ENCODE data around the gene WASHC1. TPM values are rescaled to one million over a fixed set of nuclear protein-coding genes. Genes with fewer than 3 reads are reported as not detected.
A peak's percentile ranks its signal among the peaks of the same experiment; 100 is the strongest.
"Not testable (repeated sequence)": the region's sequence is repeated elsewhere in the genome, so short reads cannot be mapped to it uniquely, and the experiment has no call there.

The WASHC1 gene
- total RNA-seq, 1 donor from 2014 or later, result 5.7 TPM

- H3K36me3 ChIP-seq (ENCODE audit: control insufficient read depth in 3 of 3, insufficient read depth in 3 of 3, low read length in 3 of 3); H3K9me3 ChIP-seq (ENCODE audit: control insufficient read depth in 3 of 3, low read length in 3 of 3); H3K27ac ChIP-seq (ENCODE audit: low read depth, low read length); H3K4me3 ChIP-seq (ENCODE audit: low read length in 3 of 3); H3K27me3 ChIP-seq (ENCODE audit: control insufficient read depth in 3 of 3, insufficient read depth in 3 of 3, low read length in 3 of 3); H3K4me1 ChIP-seq (ENCODE audit: control insufficient read depth in 3 of 3, insufficient read depth in 3 of 3, low read length in 3 of 3); H3K9ac ChIP-seq (ENCODE audit: low read depth in 1 of 3, low read length in 3 of 3): not testable (repeated sequence)
Observed at GRCh38 chr9:46164-46563, 16.9 kb upstream of the WASHC1 start.

- H3K4me3 ChIP-seq (ENCODE audit: low read length in 3 of 3); H3K27ac ChIP-seq (ENCODE audit: low read depth, low read length); H3K4me1 ChIP-seq (ENCODE audit: control insufficient read depth in 3 of 3, insufficient read depth in 3 of 3, low read length in 3 of 3); H3K36me3 ChIP-seq (ENCODE audit: control insufficient read depth in 3 of 3, insufficient read depth in 3 of 3, low read length in 3 of 3); H3K9ac ChIP-seq (ENCODE audit: low read depth in 1 of 3, low read length in 3 of 3); H3K9me3 ChIP-seq (ENCODE audit: control insufficient read depth in 3 of 3, low read length in 3 of 3); H3K27me3 ChIP-seq (ENCODE audit: control insufficient read depth in 3 of 3, insufficient read depth in 3 of 3, low read length in 3 of 3): not testable (repeated sequence)
Observed at GRCh38 chr9:45180-45878, 16.1 kb upstream of the WASHC1 start.

GRCh38 chr9:44416-44815 lies 15.2 kb upstream of the WASHC1 start:
- H3K9ac ChIP-seq (ENCODE audit: low read depth in 1 of 3, low read length in 3 of 3); H3K27ac ChIP-seq (ENCODE audit: low read depth, low read length); H3K27me3 ChIP-seq (ENCODE audit: control insufficient read depth in 3 of 3, insufficient read depth in 3 of 3, low read length in 3 of 3); H3K4me1 ChIP-seq (ENCODE audit: control insufficient read depth in 3 of 3, insufficient read depth in 3 of 3, low read length in 3 of 3); H3K4me3 ChIP-seq (ENCODE audit: low read length in 3 of 3); H3K9me3 ChIP-seq (ENCODE audit: control insufficient read depth in 3 of 3, low read length in 3 of 3); H3K36me3 ChIP-seq (ENCODE audit: control insufficient read depth in 3 of 3, insufficient read depth in 3 of 3, low read length in 3 of 3): not testable (repeated sequence)

DNA sequence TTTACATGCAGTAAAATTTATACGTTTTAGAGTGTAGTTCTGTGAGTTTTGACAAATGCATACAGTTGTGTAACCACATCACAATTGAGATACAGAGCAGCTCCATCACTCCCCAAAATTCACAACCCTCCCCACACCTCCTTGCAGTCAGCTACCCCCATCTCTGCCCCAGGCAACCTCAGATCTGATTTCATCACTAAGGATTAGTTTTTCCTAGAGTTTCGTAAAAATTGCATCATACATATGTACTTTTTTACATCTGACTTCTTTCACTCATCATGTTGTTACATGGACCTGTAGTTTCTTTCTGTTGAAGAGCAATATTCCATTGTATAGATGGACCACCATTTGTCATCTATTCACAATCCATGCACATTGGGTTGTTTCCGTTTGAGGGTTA lies 14.4 kb upstream of the WASHC1 start:
- H3K4me3 ChIP-seq (ENCODE audit: low read length in 3 of 3), result not testable (repeated sequence)

DNA sequence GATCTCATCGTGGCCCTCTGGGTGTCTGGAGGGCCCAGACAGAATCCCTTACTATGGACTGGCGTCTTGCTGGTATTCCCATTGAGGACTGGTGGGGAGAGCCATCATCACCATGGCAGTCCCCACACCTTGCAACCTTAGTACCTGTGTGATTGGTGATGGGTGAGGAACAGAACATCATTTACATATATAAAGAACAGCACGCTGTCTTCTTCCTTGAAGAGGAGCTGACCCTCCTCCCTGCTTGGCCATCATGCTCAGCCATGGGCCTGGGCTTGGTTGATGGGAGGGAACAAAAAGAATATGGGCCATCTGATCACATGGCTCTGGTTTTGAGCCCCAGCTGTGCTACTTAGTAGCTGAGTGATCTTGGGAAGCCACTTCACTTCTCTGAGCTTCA lies 13.9 kb upstream of the WASHC1 start:
- not testable (repeated sequence) for H3K27ac ChIP-seq (ENCODE audit: low read depth, low read length)

More for the DNA sequence above, 14.4 kb upstream of the WASHC1 start:
- H3K27me3 ChIP-seq (ENCODE audit: control insufficient read depth in 3 of 3, insufficient read depth in 3 of 3, low read length in 3 of 3); H3K27ac ChIP-seq (ENCODE audit: low read depth, low read length); H3K9me3 ChIP-seq (ENCODE audit: control insufficient read depth in 3 of 3, low read length in 3 of 3); H3K9ac ChIP-seq (ENCODE audit: low read depth in 1 of 3, low read length in 3 of 3); H3K36me3 ChIP-seq (ENCODE audit: control insufficient read depth in 3 of 3, insufficient read depth in 3 of 3, low read length in 3 of 3); H3K4me1 ChIP-seq (ENCODE audit: control insufficient read depth in 3 of 3, insufficient read depth in 3 of 3, low read length in 3 of 3): not testable (repeated sequence)

DNA sequence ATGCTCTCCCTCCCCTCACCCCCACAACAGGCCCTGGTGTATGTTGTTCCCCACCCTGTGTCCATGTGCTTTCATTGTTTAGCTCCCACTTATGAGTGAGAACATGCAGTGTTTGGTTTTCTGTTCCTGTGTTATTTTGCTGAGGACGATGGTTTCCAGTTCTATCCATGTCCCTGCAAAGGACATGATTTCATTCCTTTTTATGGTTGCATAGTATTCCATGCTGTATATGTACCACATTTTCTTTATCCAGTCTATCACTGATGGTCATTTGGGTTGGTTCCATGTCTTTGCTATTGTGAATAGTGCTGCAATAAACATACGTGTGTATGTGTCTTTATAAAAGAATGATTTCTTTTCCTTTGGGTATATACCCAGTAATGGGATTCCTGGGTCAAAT lies 12.6 kb upstream of the WASHC1 start:
- H3K4me3 ChIP-seq (ENCODE audit: low read length in 3 of 3); H3K9ac ChIP-seq (ENCODE audit: low read depth in 1 of 3, low read length in 3 of 3); H3K4me1 ChIP-seq (ENCODE audit: control insufficient read depth in 3 of 3, insufficient read depth in 3 of 3, low read length in 3 of 3); H3K9me3 ChIP-seq (ENCODE audit: control insufficient read depth in 3 of 3, low read length in 3 of 3); H3K27ac ChIP-seq (ENCODE audit: low read depth, low read length); H3K27me3 ChIP-seq (ENCODE audit: control insufficient read depth in 3 of 3, insufficient read depth in 3 of 3, low read length in 3 of 3); H3K36me3 ChIP-seq (ENCODE audit: control insufficient read depth in 3 of 3, insufficient read depth in 3 of 3, low read length in 3 of 3): not testable (repeated sequence)

More for the DNA sequence above, 13.9 kb upstream of the WASHC1 start:
- not testable (repeated sequence) for H3K9ac ChIP-seq (ENCODE audit: low read depth in 1 of 3, low read length in 3 of 3); H3K27me3 ChIP-seq (ENCODE audit: control insufficient read depth in 3 of 3, insufficient read depth in 3 of 3, low read length in 3 of 3); H3K36me3 ChIP-seq (ENCODE audit: control insufficient read depth in 3 of 3, insufficient read depth in 3 of 3, low read length in 3 of 3); H3K4me3 ChIP-seq (ENCODE audit: low read length in 3 of 3); H3K9me3 ChIP-seq (ENCODE audit: control insufficient read depth in 3 of 3, low read length in 3 of 3); H3K4me1 ChIP-seq (ENCODE audit: control insufficient read depth in 3 of 3, insufficient read depth in 3 of 3, low read length in 3 of 3)

GRCh38 chr9:41261-41676 lies 12.0 kb upstream of the WASHC1 start:
- H3K27ac ChIP-seq (ENCODE audit: low read depth, low read length); H3K9me3 ChIP-seq (ENCODE audit: control insufficient read depth in 3 of 3, low read length in 3 of 3); H3K4me1 ChIP-seq (ENCODE audit: control insufficient read depth in 3 of 3, insufficient read depth in 3 of 3, low read length in 3 of 3); H3K36me3 ChIP-seq (ENCODE audit: control insufficient read depth in 3 of 3, insufficient read depth in 3 of 3, low read length in 3 of 3); H3K27me3 ChIP-seq (ENCODE audit: control insufficient read depth in 3 of 3, insufficient read depth in 3 of 3, low read length in 3 of 3); H3K9ac ChIP-seq (ENCODE audit: low read depth in 1 of 3, low read length in 3 of 3); H3K4me3 ChIP-seq (ENCODE audit: low read length in 3 of 3): not testable (repeated sequence)

DNA sequence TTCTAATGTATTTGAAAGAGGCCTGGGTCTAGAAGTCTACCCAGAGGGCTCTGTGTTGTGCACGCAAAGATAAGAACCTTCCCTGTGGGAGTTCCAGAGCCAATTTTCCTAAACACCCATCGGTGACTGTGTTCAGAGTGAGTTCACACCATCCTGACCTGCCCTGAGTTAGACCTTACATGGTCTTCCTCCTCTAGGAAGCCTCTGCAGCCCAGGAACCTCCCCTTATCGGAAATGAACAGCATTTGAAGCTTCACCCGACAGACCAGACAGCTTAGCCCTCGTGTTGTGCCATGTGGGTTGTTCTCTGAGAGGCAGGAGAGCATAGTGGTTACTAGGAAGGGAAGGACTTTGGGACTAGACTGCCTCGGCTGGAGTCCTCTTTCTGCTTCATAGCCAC lies 3.1 kb upstream of the WASHC1 start:
- H3K9ac ChIP-seq (ENCODE audit: low read depth in 1 of 3, low read length in 3 of 3); H3K27me3 ChIP-seq (ENCODE audit: control insufficient read depth in 3 of 3, insufficient read depth in 3 of 3, low read length in 3 of 3); H3K27ac ChIP-seq (ENCODE audit: low read depth, low read length); H3K9me3 ChIP-seq (ENCODE audit: control insufficient read depth in 3 of 3, low read length in 3 of 3); H3K4me1 ChIP-seq (ENCODE audit: control insufficient read depth in 3 of 3, insufficient read depth in 3 of 3, low read length in 3 of 3); H3K36me3 ChIP-seq (ENCODE audit: control insufficient read depth in 3 of 3, insufficient read depth in 3 of 3, low read length in 3 of 3); H3K4me3 ChIP-seq (ENCODE audit: low read length in 3 of 3): not testable (repeated sequence)

GRCh38 chr9:28775-29174 lies 481 bp downstream of the WASHC1 start:
- not testable (repeated sequence) for H3K27ac ChIP-seq (ENCODE audit: low read depth, low read length); H3K27me3 ChIP-seq (ENCODE audit: control insufficient read depth in 3 of 3, insufficient read depth in 3 of 3, low read length in 3 of 3)

GRCh38 chr9:21621-22020 lies 7.6 kb downstream of the WASHC1 start:
- H3K27me3 ChIP-seq (ENCODE audit: control insufficient read depth in 3 of 3, insufficient read depth in 3 of 3, low read length in 3 of 3); H3K9ac ChIP-seq (ENCODE audit: low read depth in 1 of 3, low read length in 3 of 3); H3K36me3 ChIP-seq (ENCODE audit: control insufficient read depth in 3 of 3, insufficient read depth in 3 of 3, low read length in 3 of 3); H3K4me1 ChIP-seq (ENCODE audit: control insufficient read depth in 3 of 3, insufficient read depth in 3 of 3, low read length in 3 of 3); H3K9me3 ChIP-seq (ENCODE audit: control insufficient read depth in 3 of 3, low read length in 3 of 3); H3K27ac ChIP-seq (ENCODE audit: low read depth, low read length); H3K4me3 ChIP-seq (ENCODE audit: low read length in 3 of 3): not testable (repeated sequence)

More at GRCh38 chr9:28775-29174, 481 bp downstream of the WASHC1 start:
- H3K9ac ChIP-seq (ENCODE audit: low read depth in 1 of 3, low read length in 3 of 3); H3K9me3 ChIP-seq (ENCODE audit: control insufficient read depth in 3 of 3, low read length in 3 of 3); H3K36me3 ChIP-seq (ENCODE audit: control insufficient read depth in 3 of 3, insufficient read depth in 3 of 3, low read length in 3 of 3); H3K4me1 ChIP-seq (ENCODE audit: control insufficient read depth in 3 of 3, insufficient read depth in 3 of 3, low read length in 3 of 3): not testable (repeated sequence)
- peak overlapping the region in 1 of 3 donors; percentile 30 for H3K4me3 ChIP-seq (ENCODE audit: low read length in 3 of 3)

DNA sequence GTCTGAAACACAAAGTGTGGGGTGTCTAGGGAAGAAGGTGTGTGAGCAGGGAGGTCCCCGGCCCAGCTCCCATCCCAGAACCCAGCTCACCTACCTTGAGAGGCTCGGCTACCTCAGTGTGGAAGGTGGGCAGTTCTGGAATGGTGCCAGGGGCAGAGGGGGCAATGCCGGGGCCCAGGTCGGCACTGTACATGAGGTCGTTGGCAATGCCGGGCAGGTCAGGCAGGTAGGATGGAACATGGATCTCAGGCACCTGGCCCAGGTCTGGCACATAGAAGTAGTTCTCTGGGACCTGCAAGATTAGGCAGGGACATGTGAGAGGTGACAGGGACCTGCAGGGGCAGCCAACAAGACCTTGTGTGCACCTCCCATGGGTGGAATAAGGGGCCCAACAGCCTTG lies 12.4 kb downstream of the WASHC1 start:
- H3K27ac ChIP-seq (ENCODE audit: low read depth, low read length); H3K4me3 ChIP-seq (ENCODE audit: low read length in 3 of 3); H3K9me3 ChIP-seq (ENCODE audit: control insufficient read depth in 3 of 3, low read length in 3 of 3); H3K27me3 ChIP-seq (ENCODE audit: control insufficient read depth in 3 of 3, insufficient read depth in 3 of 3, low read length in 3 of 3); H3K4me1 ChIP-seq (ENCODE audit: control insufficient read depth in 3 of 3, insufficient read depth in 3 of 3, low read length in 3 of 3); H3K36me3 ChIP-seq (ENCODE audit: control insufficient read depth in 3 of 3, insufficient read depth in 3 of 3, low read length in 3 of 3); H3K9ac ChIP-seq (ENCODE audit: low read depth in 1 of 3, low read length in 3 of 3): not testable (repeated sequence)

All from skeletal muscle tissue (tissue), 4 donors.